Adrenal gland (tissue), 12 donors: ENCODE results near the gene SYNPO. TPM values are rescaled to one million over a fixed set of nuclear protein-coding genes. Genes with fewer than 3 reads are reported as not detected.

Source experiments
- DNase-seq, 7 donors: peaks; one replicate each; pipeline ENCODE4 v3.0.0-alpha.2; 2019 to 2020
- H3K27ac ChIP-seq, 5 donors: fragments of 200-600 bp; sonication (generic) in 4 of 5; 1 replicate in 3 of 5; 2 replicates in 2 of 5; pipeline versions ENCODE4 v1.5.1 to v1.8.0; 2016 to 2020; ENCODE audit warnings: mild to moderate bottlenecking in 1 of 5
- H3K27me3 ChIP-seq: fragments of 200-600 bp; 2 replicates; pipeline ENCODE4 v1.8.0; 2021
- H3K36me3 ChIP-seq, 2 donors: fragments of 200-600 bp; replicated peaks in 1 of 2; 1 replicate in 1 of 2; 2 replicates in 1 of 2; pipeline versions ENCODE4 v1.5.1 to v1.8.0; 2018 to 2022
- H3K4me1 ChIP-seq, 2 donors: fragments of 200-600 bp; replicated peaks in 1 of 2; 1 replicate in 1 of 2; 2 replicates in 1 of 2; pipeline versions ENCODE4 v1.5.1 to v1.8.0; 2018 to 2021
- H3K4me3 ChIP-seq, 4 donors: fragments of 200-600 bp; sonication (generic) in 3 of 4; one replicate each; pipeline ENCODE4 v1.5.1; 2016 to 2018
- H3K9me3 ChIP-seq, 3 donors: fragments of 200-600 bp; sonication (generic) in 1 of 3; replicated peaks in 1 of 3; 1 replicate in 2 of 3; 2 replicates in 1 of 3; pipeline versions ENCODE4 v1.5.1 to v1.8.0; 2016 to 2021
- CTCF ChIP-seq, 6 experiments: fragments of 450-650 bp in 4 of 6; fragments of 200-600 bp in 2 of 6; sonication (generic) in 1 of 6; IDR thresholded peaks; 1 replicate in 5 of 6; 2 replicates in 1 of 6; pipeline versions ENCODE4 v1.5.1 to v1.8.0; 2016 to 2021; ENCODE audit warnings: antibody characterized with exemption in 6 of 6, mild to moderate bottlenecking in 2 of 6, moderate library complexity in 1 of 6
- POLR2A ChIP-seq, 2 donors: fragments of 450-650 bp; IDR thresholded peaks; one replicate each; pipeline ENCODE4 v1.6.1; 2017; ENCODE audit warnings: antibody characterized with exemption in 2 of 2, mild to moderate bottlenecking in 2 of 2, moderate library complexity in 1 of 2
- WGBS, 4 donors: extraction: QIAGEN DNeasy Blood & Tissue Kit in 2 of 4; methylation state at CpG; one replicate each; pipeline versions ENCODE4 v1.1.5 to v1.1.7; 2013 to 2017; 5-methylcytosine and 5-hydroxymethylcytosine counted together
- intact Hi-C, 2 donors: fragments of 100-400 bp; cut with DNase I; formaldehyde crosslinking; loops; one replicate each; pipeline versions ENCODE4 v1.14.1 to v1.15.0; 2022 to 2023
- polyA plus RNA-seq, 3 donors: library from polyadenylated mRNA; stranded (reverse); fragments of 200-250 nt in 2 of 3; fragments of 350-450 nt in 1 of 3; fragmentation: Illumina TruSeq in 1 of 3; extraction: RNeasy Lipid Tissue Mini Kit (QIAGEN cat#74804) in 1 of 3; gene quantifications; one replicate each; pipeline ENCODE4 v1.2.3, GENCODE V29; 2013 to 2014
- total RNA-seq, 9 donors: library from RNA; depleted of rRNA in 4 of 9; stranded (reverse); fragments of >200 nt in 4 of 9; fragments of 120-200 nt in 1 of 9; fragmentation: NEBNext Ultra II Directional in 1 of 9; extraction: Animal tissue kit (Norgen Biotek cat#: 25700) in 1 of 9; gene quantifications; one replicate each; pipeline versions ENCODE4 v1.1.0 to v1.2.4, GENCODE V29; 2013 to 2023
- donor health status: healthy with polysubstance abuse.
- donor health status: Bipolar disorder and iron deficiency.
- donor health status: DM: yes; HTN: yes; CAD: no.
- donor health status: DM: no; HTN: no; CAD: no.
- donor health status: DM: no; HTN: no; CAD: no.
- donor health status: DM: yes; HTN: yes; CAD: no.

The SYNPO gene
- total and polyA plus RNA-seq, 12 donors, result 10.0 to 293 (median 104) TPM

DNA sequence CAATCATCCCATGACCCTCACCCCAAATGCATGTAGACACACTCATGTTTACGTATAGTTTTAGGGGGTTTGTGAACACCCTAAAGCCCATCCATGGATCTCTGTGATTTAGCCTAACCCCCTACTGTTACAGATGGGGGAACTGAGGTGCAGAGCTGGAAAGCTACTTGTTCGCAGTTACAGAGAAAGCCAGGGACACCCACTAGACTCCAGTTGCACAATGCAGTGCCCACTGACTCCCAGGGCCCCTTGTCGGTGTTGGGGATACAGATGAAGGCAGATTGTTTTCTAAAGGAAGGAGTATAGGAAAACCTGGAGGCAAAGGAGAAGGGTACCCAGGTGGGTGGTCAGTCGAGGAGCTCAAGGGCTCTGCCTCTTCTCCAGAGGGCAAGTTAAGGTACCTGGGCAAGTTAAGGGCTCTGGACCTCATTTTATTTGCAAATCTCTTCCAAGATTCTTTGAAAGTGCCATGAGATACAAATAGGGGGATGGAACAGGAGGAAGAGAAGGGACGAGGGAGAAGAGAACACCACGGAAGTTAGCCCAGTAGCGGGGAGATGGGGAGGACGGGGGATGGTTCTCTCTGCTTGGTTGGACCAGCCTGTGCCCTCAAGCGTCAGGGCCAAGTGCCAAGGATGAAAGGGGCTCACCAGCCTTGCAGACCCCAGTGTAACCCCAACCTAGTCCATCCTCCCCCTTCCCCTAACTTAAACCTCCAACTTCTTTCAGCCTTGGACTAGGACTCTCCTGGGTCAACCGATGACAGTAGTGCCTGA, 21.5 kb downstream of the SYNPO start:
- WGBS, 4 donors, result 80 to 92% (median 91%) methylated on average over 10 of the region's 10 CpGs
- intact Hi-C loops, result loop anchor here in 1 of 2 donors (10.0 kb wide), 1 partner anchor 183 kb away; the partner anchor contains the start of gene IRGM
- H3K36me3 ChIP-seq, result no peaks in the 10 kb centered on the region
- peaks cover 0 to 8% of the 10 kb centered on the region in 2 donors for H3K4me1 ChIP-seq
- no peaks in the 10 kb centered on the region for H3K27me3 ChIP-seq
- DNase-seq, result peak in 1 of 7 donors; percentile 40
- H3K9me3 ChIP-seq, result no peaks in the 10 kb centered on the region
- TF ChIP-seq POLR2A (IDR thresholded peaks at IDR 0.05), result no peak
- TF ChIP-seq CTCF (IDR thresholded peaks at IDR 0.05), result no peak
- H3K4me3 ChIP-seq, result no peak overlapping the region
- no peak overlapping the region for H3K27ac ChIP-seq

- TF ChIP-seq POLR2A (IDR thresholded peaks at IDR 0.05) (no peak), CTCF (IDR thresholded peaks at IDR 0.05) (no peak)
- Histone ChIP-seq H3K27ac (no peak overlapping the region), H3K4me1 (peaks cover 0 to under 1% of the 10 kb centered on the region in 2 donors), H3K36me3 (no peaks in the 10 kb centered on the region), H3K27me3 (no peaks in the 10 kb centered on the region), H3K9me3 (no peaks in the 10 kb centered on the region), H3K4me3 (no peak overlapping the region)
- 87 to 93% (median 89%) methylated on average over 2 to 4 of the region's 4 CpGs for WGBS, 4 donors
- peak in 1 of 7 donors; percentile 36 for DNase-seq
- intact Hi-C loops, result loop anchor here in 1 of 2 donors (10.0 kb wide), 1 partner anchor 182 kb away; the partner anchor contains the start of gene IRGM
Measured at GRCh38 chr5:150662731-150663516, 22.5 kb downstream of the SYNPO start.

- 87 to 93% (median 90%) methylated on average over 3 of the region's 3 CpGs for WGBS, 4 donors
- Histone ChIP-seq H3K4me1 (no peaks in the 10 kb centered on the region), H3K27me3 (no peaks in the 10 kb centered on the region), H3K9me3 (no peaks in the 10 kb centered on the region), H3K36me3 (no peaks in the 10 kb centered on the region), H3K27ac (no peak overlapping the region), H3K4me3 (no peak overlapping the region)
- no peak for TF ChIP-seq POLR2A (IDR thresholded peaks at IDR 0.05)
- no peak for TF ChIP-seq CTCF (IDR thresholded peaks at IDR 0.05)
- intact Hi-C loops, result loop anchor here in 1 of 2 donors (10.0 kb wide), 1 partner anchor 181 kb away; the partner anchor contains the start of gene IRGM
- no peak for DNase-seq
Measured at GRCh38 chr5:150663936-150664335, 23.5 kb downstream of the SYNPO start.

DNA sequence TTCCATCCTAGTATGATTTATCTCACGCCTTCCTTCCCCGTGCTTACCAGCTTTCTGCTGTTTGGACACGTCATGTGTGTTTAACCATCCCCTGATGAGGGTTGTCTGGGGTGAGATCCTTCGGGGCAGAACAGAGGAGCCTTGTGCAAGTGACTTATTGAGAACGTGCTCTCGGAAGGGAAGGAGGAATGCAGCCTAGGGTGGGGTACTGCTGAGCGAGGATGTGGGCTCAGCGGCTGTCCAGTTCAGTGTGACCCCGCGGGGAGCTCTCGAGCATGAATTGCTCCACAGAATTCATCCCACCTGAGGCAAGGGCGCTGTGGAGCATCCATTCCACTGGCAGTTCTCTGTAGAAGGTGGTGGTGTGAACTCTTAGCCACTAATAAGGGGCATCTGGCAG, 24.6 kb downstream of the SYNPO start:
- Histone ChIP-seq H3K27me3 (no peaks in the 10 kb centered on the region), H3K4me1 (no peaks in the 10 kb centered on the region), H3K4me3 (no peak overlapping the region), H3K27ac (no peak overlapping the region), H3K36me3 (no peaks in the 10 kb centered on the region), H3K9me3 (no peaks in the 10 kb centered on the region)
- intact Hi-C loops, result loop anchor here in 1 of 2 donors (10.0 kb wide), 1 partner anchor 180 kb away; the partner anchor contains the start of gene IRGM
- peak in 1 of 7 donors; percentile 28 for DNase-seq
- TF ChIP-seq CTCF (IDR thresholded peaks at IDR 0.05) (no peak), POLR2A (IDR thresholded peaks at IDR 0.05) (no peak)
- WGBS, 4 donors, result 58 to 79% (median 71%) methylated on average over 12 of the region's 12 CpGs
